HG02759 (cell line): Measurements from ENCODE around the gene SLC28A2.
A peak's percentile ranks its signal among the peaks of the same experiment; 100 is the strongest.
"Not testable (repeated sequence)": the region's sequence is repeated elsewhere in the genome, so short reads cannot be mapped to it uniquely, and the experiment has no call there.

Experiments
- ATAC-seq: cut with Tn5 transposase; IDR thresholded peaks from one replicate; pipeline ENCODE4 v1.9.1; 2021; ENCODE audit warnings: mild to moderate bottlenecking, moderate library complexity; ENCODE audit not compliant: unreplicated experiment

Gene SLC28A2

DNA sequence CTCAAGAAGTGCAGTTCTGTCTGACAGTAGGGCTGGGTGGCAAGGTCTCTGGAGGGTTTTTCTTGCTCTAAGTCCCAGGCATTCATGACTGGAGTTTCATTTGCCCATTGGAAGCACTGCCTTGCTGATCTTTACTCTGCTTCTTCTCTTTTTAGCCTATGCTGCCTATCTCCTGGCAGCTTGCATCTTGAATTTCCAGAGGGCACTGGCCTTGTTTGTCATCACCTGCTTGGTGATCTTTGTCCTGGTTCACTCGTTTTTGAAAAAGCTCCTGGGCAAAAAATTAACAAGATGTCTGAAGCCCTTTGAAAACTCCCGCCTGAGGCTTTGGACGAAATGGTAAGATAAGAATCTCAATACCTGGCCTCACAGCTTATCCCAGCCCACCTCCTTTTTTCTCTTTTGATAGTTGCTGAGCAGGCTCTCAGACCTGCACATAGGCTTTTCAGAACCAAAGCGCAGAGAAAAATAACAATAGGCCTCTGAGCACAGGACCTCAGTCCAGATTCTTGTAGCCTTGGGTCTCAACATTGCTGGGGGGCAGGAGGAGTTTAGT lies 10.9 kb downstream of the SLC28A2 start:
- ATAC-seq: no peak

GRCh38 chr15:45263854-45264253 lies 11.8 kb downstream of the SLC28A2 start:
- ATAC-seq: no peak

DNA sequence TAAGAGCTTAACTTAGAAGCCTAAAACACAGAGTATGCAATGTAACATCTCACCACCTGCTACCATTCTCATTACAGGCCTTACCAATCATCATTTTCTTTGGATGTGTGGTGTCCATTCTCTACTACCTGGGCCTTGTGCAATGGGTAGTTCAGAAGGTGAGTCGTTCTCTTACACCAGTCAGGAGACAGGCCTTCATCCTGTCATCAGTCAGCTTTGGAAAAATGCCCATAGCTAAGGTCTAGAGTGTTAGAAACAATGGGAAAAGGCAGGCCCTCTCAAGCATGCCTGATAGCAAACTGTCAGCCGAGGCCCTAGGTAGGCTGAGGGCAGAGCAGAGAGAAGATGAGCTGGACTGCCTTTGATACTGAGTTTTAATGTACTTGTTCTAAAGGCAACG lies 13.5 kb downstream of the SLC28A2 start:
- ATAC-seq: no peak

- no peak for ATAC-seq
Observed at GRCh38 chr15:45268135-45268534, 16.1 kb downstream of the SLC28A2 start.

DNA sequence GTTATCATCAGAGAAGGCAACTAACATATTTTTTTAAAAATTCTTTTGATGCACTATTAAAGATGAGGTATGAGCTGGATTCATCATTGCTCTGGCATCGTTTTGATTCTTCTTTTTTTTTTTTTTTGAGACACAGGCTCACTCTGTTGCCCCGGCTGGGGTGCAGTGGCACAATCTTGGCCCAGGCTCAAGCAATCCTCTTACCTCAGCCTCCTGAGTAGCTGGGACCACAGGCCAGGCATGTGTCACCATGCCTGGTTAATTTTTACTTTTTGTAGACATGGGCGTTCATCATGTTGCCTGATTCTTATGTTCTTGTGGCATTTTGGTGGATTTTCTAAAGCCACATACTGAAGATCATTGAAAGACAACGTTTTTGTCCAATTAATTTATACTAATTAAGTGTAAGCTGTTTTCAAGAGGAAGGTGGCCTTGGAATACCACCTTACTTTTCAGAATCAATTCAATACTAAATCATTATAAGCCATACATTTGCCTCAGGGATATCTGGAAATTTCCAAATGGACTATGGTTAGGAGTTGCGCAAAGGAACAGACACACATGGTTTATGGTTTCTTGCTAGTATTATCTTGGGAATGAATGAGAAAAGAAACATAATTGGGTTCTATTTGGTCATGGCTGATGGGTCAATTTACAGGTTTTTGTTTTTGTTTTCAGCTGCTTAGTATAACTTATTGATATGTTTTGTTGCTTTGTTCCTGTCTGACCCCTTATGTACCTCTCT lies 22.8 kb downstream of the SLC28A2 start:
- no peak for ATAC-seq

DNA sequence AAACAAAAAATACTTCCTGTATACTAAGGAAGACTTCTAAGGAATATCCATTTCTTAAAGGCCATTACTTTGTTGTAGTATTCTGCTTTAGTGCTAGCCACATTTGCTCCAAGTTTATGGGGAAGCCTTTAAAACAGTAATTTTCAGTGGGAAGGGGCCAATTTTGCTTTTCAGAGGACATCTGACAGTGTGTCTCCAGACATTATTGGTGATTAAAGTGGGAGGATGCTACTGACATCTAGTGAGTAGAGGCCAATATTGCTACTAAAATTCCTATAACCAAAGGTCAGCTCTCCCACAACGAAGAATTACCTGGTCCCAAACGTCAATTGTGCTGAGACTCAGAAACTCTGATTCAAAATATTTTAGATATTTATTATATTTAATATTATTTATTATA lies 24.8 kb downstream of the SLC28A2 start:
- no peak for ATAC-seq

- peak; percentile 100 for ATAC-seq
Observed at GRCh38 chr15:45279024-45279698, 27.1 kb downstream of the SLC28A2 start.

DNA sequence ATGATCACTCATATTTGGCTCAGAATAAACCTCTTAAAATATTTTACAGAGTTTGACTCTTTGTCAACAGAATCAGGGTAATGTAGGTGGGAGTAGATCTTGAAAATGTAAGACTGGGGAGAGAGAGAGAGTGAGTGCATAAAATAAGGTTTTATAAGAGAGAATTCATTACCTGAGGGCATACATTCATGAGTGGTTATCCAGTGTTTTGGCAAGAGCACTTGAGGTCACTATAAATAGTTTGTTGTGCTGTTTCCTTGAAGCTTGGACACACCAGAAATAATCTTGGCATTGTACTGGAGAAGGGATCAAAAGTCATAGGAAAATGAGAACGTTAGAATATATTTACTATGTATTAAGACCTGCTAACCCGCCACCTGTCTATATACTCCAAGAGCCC lies 33.4 kb downstream of the SLC28A2 start:
- no peak for ATAC-seq

GRCh38 chr15:45287390-45287956 lies 35.4 kb downstream of the SLC28A2 start:
- ATAC-seq: no peak

GRCh38 chr15:45288947-45289346 lies 36.9 kb downstream of the SLC28A2 start:
- no peak for ATAC-seq

- ATAC-seq: no peak
Observed at GRCh38 chr15:45291822-45292582, 40.0 kb downstream of the SLC28A2 start.

GRCh38 chr15:45293326-45293725 lies 41.3 kb downstream of the SLC28A2 start:
- ATAC-seq: not testable (repeated sequence)

- ATAC-seq: not testable (repeated sequence)
Observed at GRCh38 chr15:45298964-45299378, 46.9 kb downstream of the SLC28A2 start.

DNA sequence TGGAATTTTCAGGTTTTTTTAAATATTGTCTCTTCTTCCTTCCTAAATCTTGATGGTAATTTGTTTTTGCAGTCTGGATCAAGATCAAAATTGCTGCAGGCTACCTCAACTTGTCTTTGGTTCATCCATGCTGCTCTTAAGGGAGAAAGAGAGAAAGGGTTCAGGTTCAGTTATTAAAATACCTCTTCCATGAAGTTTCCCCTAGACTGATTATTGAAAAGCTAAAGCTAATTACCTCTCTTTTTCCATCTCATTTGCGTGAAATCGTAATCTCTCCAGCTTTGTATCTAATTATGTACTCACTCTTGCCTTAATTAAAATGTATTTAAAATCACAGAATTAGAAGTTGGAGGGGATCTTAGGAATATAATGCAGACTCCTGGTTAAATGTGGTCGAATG lies 52.7 kb downstream of the SLC28A2 start:
- ATAC-seq: no peak

- ATAC-seq: no peak
Observed at GRCh38 chr15:45306105-45306504, 54.1 kb downstream of the SLC28A2 start.

DNA sequence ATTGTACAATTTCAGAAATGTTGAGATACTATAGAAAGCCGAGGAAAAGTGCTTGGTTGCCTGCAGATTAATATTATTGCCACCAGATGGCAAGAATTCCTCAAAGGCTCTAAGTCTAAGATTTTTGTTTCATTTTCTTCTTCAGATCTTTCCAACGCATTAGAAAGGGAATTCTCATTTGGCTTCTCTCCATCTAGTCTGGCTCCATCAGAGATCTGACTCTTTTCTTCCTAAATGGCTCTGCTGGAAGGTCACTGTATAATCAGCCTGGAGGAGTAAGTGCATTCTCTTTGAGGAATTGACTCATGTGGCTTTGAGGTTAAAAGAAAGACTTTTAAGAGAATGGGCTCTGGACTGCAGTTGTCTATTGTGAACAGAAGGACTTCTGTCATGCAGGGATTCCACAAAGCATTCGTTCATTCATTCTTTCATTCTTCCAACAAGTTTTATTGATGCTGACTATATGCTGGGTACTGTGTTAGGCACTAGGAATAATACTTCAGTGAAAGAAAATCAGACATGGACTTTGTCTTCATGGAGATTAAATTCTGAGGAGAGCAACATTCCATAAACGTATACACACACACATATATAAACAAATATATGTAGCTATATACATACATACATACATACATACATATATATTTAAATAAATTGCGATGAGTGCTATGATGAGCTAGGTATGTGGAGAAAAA lies 55.3 kb downstream of the SLC28A2 start:
- ATAC-seq: peak; percentile 52

GRCh38 chr15:45314117-45314516 lies 62.1 kb downstream of the SLC28A2 start:
- ATAC-seq: not testable (repeated sequence)

DNA sequence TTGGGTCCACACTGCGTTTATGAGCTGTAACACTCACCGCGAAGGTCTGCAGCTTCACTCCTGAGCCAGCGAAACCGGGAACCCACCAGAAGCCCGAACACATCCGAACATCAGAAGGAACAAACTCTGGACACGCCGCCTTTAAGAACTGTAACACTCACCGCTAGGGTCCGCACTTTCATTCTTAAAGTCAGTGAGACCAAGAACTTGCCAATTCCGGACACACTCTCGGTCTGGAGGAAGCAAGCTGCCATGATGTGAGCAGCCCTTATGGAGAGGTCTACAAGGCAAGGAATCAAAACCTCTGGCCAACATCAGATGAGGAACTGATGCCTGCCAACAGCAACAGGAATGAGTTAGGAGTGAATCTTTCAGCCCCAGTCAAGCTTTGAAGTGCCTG lies 62.9 kb downstream of the SLC28A2 start:
- no peak for ATAC-seq

DNA sequence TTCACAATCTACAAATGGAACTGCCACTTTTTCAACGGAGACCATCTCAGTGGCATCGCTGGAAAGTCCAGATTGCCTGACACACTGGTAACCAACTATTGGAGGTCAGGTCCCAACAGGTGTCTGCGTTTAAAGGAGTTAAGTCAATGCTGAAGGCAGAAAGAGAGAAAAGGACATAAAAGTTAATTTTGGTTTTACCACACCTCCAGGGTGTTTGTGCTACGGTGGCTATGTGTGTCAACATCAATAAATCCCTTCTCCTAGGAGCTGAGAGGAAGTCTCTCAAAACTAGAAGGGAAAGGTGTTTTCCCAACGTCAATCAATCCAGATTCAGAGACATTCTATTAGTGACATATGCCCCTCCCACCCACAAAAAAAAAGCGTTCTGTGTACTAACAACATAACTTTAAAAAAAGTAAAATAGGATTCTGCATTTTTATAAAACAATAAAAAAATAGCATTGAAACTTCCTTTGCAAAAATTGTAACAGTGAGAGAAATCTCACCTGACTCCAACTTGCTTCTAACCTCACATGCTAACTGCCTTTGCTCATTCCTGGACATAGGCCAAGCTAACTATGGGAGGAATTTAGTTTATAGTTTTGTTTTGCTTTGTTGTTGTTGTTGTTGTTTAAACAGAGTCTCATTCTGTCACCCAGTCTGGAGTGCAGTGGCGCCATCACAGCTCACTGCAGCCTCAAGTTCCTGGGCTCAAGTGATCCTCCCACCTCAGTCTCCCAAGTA lies 67.6 kb downstream of the SLC28A2 start:
- ATAC-seq: no peak
